ENCODE data around the gene NGEF.

- TF ChIP-seq GTF2A2 (tag; IDR thresholded peaks at IDR 0.05) = no peak
- no peak for TF ChIP-seq RBM25 (IDR thresholded peaks at IDR 0.05; ENCODE audit: low read depth, low read length, severe bottlenecking)
- no peak for TF ChIP-seq NFE2 (IDR thresholded peaks at IDR 0.05; ENCODE audit: low read depth)
- TF ChIP-seq, protein P1, sequence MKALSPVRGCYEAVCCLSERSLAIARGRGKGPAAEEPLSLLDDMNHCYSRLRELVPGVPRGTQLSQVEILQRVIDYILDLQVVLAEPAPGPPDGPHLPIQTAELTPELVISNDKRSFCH (CRISPR knock-in tag; IDR thresholded peaks at IDR 0.05) = no peak
- TF ChIP-seq, protein P1 (tag; IDR thresholded peaks at IDR 0.05) = no peak
- TF ChIP-seq, protein P2, sequence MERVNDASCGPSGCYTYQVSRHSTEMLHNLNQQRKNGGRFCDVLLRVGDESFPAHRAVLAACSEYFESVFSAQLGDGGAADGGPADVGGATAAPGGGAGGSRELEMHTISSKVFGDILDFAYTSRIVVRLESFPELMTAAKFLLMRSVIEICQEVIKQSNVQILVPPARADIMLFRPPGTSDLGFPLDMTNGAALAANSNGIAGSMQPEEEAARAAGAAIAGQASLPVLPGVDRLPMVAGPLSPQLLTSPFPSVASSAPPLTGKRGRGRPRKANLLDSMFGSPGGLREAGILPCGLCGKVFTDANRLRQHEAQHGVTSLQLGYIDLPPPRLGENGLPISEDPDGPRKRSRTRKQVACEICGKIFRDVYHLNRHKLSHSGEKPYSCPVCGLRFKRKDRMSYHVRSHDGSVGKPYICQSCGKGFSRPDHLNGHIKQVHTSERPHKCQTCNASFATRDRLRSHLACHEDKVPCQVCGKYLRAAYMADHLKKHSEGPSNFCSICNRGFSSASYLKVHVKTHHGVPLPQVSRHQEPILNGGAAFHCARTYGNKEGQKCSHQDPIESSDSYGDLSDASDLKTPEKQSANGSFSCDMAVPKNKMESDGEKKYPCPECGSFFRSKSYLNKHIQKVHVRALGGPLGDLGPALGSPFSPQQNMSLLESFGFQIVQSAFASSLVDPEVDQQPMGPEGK (CRISPR knock-in tag; IDR thresholded peaks at IDR 0.05; ENCODE audit: borderline replicate concordance) = no peak
- TF ChIP-seq BRF1 (IDR thresholded peaks at IDR 0.05; ENCODE audit: borderline replicate concordance, extremely low read depth, insufficient read length) = no peak
- TF ChIP-seq RFX1 (IDR thresholded peaks at IDR 0.05) = no peak
- no peak for TF ChIP-seq ZNF408 (CRISPR knock-in tag; IDR thresholded peaks at IDR 0.05; ENCODE audit: low read depth)
- no peak for TF ChIP-seq CBFB (CRISPR knock-in tag; IDR thresholded peaks at IDR 0.05)
- no peak for TF ChIP-seq GTF2F1 (IDR thresholded peaks at IDR 0.05; ENCODE audit: low read depth, low read length)
- TF ChIP-seq, protein P3, sequence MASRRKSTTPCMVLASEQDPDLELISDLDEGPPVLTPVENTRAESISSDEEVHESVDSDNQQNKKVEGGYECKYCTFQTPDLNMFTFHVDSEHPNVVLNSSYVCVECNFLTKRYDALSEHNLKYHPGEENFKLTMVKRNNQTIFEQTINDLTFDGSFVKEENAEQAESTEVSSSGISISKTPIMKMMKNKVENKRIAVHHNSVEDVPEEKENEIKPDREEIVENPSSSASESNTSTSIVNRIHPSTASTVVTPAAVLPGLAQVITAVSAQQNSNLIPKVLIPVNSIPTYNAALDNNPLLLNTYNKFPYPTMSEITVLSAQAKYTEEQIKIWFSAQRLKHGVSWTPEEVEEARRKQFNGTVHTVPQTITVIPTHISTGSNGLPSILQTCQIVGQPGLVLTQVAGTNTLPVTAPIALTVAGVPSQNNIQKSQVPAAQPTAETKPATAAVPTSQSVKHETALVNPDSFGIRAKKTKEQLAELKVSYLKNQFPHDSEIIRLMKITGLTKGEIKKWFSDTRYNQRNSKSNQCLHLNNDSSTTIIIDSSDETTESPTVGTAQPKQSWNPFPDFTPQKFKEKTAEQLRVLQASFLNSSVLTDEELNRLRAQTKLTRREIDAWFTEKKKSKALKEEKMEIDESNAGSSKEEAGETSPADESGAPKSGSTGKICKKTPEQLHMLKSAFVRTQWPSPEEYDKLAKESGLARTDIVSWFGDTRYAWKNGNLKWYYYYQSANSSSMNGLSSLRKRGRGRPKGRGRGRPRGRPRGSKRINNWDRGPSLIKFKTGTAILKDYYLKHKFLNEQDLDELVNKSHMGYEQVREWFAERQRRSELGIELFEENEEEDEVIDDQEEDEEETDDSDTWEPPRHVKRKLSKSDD (conservative IDR thresholded peaks at IDR 0.05; ENCODE audit: low read length) = no peak
- no peak for TF ChIP-seq BDP1 (IDR thresholded peaks at IDR 0.05; ENCODE audit: insufficient read depth, insufficient read length)
These were observed 42.3 kb upstream of the NGEF start for GRCh38 chr2:233055362-233055761.

All from K562 (cell line).